ENCODE measurements around the gene RIMBP2.

RIMBP2 gene

GRCh38 chr12:130347588-130347987 lies 368.5 kb downstream of the RIMBP2 start:
- DNase-seq: no peak

Measured in activated CD4-positive, alpha-beta T cell treated with anti-CD3 and anti-CD28 coated beads, Interleukin-2, amount 50 U/mL, for 1 hour (primary cell).